Activated effector memory CD4-positive, alpha-beta T cell treated with Interleukin-2 at 50 U/mL for 16 hours (primary cell): ENCODE data around the gene GOLGA6A.

Experiments
- DNase-seq: peaks from one replicate; pipeline ENCODE4 v3.0.0-alpha.2; 2020

Gene GOLGA6A

DNA sequence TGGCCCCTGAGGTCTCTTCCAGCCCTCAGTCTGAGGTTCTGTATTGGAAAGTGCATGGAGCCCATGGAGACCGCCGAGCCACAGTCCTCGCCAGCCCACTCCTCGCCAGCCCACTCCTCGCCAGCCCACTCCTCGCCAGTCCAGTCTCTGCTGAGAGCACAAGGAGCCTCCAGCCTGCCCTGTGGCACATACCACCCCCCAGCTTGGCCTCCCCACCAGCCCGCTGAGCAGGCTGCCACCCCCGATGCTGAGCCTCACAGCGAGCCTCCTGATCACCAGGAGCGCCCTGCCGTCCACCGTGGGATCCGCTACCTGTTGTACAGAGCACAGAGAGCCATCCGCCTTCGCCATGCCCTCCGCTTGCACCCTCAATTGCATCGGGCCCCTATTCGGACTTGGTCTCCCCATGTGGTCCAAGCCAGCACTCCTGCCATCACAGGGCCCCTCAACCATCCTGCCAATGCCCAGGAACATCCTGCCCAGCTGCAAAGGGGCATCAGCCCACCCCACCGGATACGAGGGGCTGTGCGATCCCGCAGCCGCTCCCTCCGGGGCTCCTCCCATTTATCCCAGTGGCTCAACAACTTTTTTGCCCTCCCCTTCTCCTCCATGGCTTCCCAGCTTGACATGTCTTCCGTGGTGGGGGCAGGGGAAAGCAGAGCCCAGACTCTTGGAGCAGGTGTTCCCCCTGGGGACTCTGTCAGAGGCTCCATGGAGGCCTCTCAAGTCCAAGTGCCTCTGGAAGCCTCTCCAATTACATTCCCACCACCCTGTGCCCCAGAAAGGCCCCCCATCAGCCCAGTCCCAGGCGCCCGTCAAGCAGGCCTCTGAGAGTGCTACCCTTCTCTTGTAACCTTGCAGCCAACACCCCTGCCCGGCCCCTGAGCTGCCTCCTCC is 47.0 kb downstream of the GOLGA6A start:
- no peak for DNase-seq

DNA sequence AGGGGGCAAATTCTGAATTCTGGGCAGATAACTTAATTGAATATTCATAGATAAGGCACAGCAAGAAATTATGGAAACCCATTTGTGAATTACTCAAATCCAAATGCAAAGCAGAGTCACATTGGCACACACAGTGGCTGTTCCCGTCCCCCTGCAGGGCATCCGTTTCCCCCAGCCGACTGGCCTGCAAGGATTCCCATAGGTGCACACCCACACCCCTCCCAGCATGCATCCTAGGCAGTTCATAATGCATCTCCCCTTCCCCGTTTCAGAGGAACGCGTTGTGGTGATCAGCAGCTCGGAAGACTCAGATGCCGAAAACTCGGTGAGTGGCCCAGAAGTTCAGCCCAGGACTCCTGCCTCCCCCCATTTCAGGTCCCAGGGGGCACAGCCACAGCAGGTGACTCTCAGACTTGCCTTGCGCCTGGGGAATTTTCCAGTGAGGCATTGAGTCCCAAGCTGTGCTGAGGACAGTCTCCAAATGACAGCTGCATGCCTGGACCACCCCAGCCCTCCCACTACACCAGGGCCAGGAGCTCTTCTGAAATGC is 48.1 kb downstream of the GOLGA6A start:
- no peak for DNase-seq

DNA sequence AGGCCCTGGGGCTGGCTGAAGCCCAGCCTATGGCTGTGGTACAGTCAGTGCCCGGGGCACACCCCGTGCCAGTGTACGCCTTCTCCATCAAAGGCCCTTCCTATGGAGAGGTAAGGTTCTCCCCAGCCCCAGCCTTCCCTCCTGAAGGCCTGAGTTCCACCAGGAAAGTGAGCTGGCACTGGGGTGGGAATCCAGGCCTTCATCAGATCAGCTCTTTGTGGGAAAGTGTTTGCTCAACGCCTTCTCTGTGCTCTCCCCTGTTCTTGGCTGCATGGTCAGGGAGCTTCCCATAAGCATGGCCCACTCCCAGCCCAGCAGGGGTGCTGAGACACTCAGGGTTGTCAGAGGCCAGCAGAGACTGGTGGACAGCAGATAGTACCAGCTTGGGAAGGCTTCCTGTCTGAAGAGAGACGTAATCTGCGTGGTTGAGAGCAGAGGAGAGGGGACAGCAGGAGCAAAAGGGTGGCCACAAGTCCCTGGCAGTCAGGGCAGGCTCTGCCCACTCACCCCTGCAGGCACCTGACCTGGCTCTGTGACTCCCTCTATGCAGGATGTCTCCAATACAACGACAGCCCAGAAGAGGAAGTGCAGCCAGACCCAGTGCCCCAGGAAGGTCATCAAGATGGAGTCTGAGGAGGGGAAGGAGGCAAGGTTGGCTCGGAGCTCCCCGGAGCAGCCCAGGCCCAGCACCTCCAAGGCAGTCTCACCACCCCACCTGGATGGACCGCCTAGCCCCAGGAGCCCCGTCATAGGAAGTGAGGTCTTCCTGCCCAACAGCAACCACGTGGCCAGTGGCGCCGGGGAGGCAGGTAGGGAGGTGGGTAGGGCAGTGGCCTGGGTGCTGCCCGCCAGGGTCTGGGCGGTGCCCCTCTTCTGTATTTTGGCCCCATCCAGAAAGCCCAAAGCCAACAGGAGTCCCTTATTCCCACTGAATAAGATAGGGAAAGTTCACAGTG is 49.5 kb downstream of the GOLGA6A start:
- no peak for DNase-seq

DNA sequence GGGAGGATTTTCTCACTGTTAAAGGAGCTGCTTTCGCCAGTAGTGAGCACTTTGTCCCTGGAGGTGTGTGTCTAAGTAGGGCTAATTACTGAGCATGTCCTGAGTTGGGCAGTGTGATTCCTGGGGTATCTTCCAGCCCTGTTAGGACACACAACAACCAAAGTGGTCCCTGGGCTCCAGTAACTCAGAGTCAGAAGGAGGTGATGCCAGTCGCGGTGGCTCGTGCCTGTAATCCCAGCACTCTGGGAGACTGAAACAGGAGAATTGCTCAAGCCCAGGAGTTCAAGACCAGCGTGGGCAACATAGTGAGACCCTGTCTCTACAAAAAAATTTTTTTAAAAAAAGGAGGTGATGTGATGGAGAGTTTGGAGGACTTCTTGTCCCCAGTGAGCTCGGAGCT is 50.3 kb downstream of the GOLGA6A start:
- no peak for DNase-seq

DNA sequence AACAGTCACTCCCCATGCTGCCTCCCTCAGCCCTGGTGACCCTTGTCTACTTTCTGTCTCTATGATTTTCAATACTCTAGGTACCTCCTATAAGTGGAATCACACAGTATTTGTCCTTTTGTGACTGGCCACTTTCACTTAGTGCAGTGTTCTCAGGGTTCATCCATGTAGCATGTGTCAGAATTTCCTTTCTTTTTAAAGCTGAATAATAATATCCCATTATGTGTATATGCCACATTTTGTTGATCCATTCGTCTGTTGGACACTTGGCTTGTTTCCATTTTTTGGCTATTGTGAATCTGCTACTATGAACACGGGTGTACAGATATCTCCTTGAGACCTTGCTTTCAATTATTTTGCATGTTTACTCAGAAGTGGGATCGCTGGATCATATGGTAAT is 53.7 kb downstream of the GOLGA6A start:
- no peak for DNase-seq

DNA sequence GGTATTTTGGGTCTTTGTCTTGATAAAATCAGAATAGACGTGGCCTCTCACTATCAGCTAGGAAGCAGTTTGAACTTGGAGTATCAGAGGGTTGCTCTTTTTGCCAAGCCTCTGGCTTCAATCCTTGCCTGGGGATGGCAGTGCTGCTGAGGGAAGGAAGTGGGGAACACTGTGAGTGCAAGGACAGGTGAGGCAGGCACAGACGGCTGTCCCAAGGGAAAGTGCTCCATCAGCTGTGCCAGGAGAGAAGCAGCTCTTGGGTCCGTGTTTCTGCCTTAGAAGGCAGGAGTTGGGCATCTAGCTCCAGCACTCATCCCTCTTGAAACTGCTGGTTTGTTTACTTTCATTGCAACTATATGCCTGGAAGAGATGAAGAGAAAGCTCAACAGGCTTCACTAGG is 54.7 kb downstream of the GOLGA6A start:
- no peak for DNase-seq

DNA sequence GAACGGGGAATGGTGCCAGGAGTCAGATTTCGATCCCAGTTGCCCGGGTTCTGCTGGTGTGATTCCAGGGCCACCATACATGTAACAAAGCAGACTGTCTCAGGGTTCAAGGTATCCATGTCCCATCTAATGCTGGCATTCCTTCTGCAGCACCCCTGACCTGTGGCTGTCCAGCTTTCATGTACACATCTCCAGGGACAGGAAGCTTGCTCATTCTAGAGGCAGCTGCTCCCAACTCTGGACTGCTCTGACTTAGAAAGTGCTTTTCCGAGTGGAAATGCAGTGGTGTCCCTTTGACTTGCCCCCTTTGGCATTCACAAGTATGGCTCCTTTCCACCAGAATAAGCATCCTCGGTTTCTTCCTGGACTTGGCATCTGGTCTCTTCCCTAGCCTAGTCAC is 56.9 kb downstream of the GOLGA6A start:
- DNase-seq, result no peak

DNA sequence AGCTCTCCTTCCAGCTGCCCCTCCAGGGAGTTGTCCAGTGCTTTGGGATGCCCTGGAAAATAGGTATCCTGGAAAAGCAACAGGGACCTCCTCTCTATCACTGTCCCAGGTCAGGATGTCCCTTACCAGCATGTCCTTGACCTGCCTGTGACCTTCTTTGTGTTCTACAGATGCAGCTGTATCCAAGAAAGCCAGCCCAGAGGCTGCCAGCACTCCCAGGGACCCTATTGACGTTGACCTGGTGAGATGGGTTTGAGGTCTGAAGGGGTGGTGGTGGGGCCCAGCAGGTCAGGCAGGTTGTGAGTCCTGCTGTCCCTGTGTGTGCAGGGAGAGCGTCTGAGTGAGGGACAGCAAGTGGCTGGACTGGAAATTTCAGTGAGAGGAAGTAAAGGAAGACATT is 57.7 kb downstream of the GOLGA6A start:
- no peak for DNase-seq

DNA sequence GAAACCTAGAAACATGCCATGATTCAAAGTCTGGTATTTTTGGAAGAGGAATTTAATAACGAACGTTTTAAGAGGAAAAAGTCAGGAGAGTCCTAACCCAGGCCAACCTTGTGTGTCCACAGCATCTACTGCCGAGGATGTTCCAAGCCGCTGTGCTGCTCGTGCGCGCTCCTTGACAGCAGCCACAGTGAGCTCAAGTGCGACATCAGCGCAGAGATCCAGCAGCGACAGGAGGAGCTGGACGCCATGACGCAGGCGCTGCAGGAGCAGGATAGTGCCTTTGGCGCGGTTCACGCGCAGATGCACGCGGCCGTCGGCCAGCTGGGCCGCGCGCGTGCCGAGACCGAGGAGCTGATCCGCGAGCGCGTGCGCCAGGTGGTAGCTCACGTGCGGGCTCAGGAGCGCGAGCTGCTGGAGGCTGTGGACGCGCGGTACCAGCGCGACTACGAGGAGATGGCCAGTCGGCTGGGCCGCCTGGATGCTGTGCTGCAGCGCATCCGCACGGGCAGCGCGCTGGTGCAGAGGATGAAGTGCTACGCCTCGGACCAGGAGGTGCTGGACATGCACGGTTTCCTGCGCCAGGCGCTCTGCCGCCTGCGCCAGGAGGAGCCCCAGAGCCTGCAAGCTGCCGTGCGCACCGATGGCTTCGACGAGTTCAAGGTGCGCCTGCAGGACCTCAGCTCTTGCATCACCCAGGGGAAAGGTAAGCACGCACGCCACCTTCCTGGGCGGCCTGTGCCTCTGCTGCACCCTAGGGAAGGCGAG is 59.5 kb downstream of the GOLGA6A start:
- DNase-seq, result no peak
